ENCODE results near the gene ASIC2.

GRCh38 chr17:33028061-33028460 lies 265.0 kb downstream of the ASIC2 start:
- TF ChIP-seq POLR2A (IDR thresholded peaks at IDR 0.05) (no peak), EP300 (IDR thresholded peaks at IDR 0.05) (no peak), CTCF (IDR thresholded peaks at IDR 0.05) (no peak), POLR2AphosphoS5 (IDR thresholded peaks at IDR 0.05) (no peak)

Measured in sigmoid colon (tissue), 4 donors.